GM18502 (cell line): ENCODE measurements around the gene RALB.
"Not testable (repeated sequence)": the region's sequence is repeated elsewhere in the genome, so short reads cannot be mapped to it uniquely, and the experiment has no call there.

ENCODE experiments used
- ATAC-seq: cut with Tn5 transposase; IDR thresholded peaks from one replicate; pipeline ENCODE4 v1.9.1; 2021; ENCODE audit warnings: mild to moderate bottlenecking; ENCODE audit not compliant: unreplicated experiment, poor library complexity

The RALB gene

GRCh38 chr2:120290737-120291136, 38.1 kb downstream of the RALB start:
- no peak for ATAC-seq

- no peak for ATAC-seq
These were observed 39.0 kb downstream of the RALB start for GRCh38 chr2:120291401-120292311.

GRCh38 chr2:120293096-120294007, 40.7 kb downstream of the RALB start:
- peak; percentile 47 for ATAC-seq

GRCh38 chr2:120294008-120294340, 41.3 kb downstream of the RALB start:
- ATAC-seq: peak; percentile 99

- ATAC-seq: no peak
These were observed 45.7 kb downstream of the RALB start for GRCh38 chr2:120298173-120298835.

GRCh38 chr2:120299004-120299403, 46.4 kb downstream of the RALB start:
- no peak for ATAC-seq

GRCh38 chr2:120299561-120299960, 46.9 kb downstream of the RALB start:
- ATAC-seq: no peak

GRCh38 chr2:120300385-120300784, 47.7 kb downstream of the RALB start:
- ATAC-seq: no peak

- ATAC-seq: no peak
These were observed 48.6 kb downstream of the RALB start for GRCh38 chr2:120301284-120301683.

- no peak for ATAC-seq
These were observed 49.6 kb downstream of the RALB start for GRCh38 chr2:120302301-120302700.

- ATAC-seq: no peak
These were observed 50.5 kb downstream of the RALB start for GRCh38 chr2:120303177-120303576.

GRCh38 chr2:120305296-120305695, 52.6 kb downstream of the RALB start:
- ATAC-seq: no peak

- no peak for ATAC-seq
These were observed 53.4 kb downstream of the RALB start for GRCh38 chr2:120305937-120306490.

GRCh38 chr2:120307482-120307881, 54.8 kb downstream of the RALB start:
- ATAC-seq: no peak

GRCh38 chr2:120308038-120308910, 55.6 kb downstream of the RALB start:
- no peak for ATAC-seq

GRCh38 chr2:120310136-120310535, 57.5 kb downstream of the RALB start:
- ATAC-seq: no peak

GRCh38 chr2:120310841-120311240, 58.2 kb downstream of the RALB start:
- ATAC-seq: not testable (repeated sequence)

GRCh38 chr2:120312076-120312475, 59.4 kb downstream of the RALB start:
- ATAC-seq: no peak

GRCh38 chr2:120312860-120313694, 60.4 kb downstream of the RALB start:
- peak; percentile 73 for ATAC-seq
